K562 treated with DMSO at 1 percent for 24 hours (cell line): ENCODE data around the gene SPTSSB. TPM values are rescaled to one million over a fixed set of nuclear protein-coding genes. Genes with fewer than 3 reads are reported as not detected.

ENCODE experiments used
- total RNA-seq: library from RNA; unstranded; fragments of 300-600 nt; gene quantifications from 2 replicates; pipeline ENCODE4 v1.2.3, GENCODE V29; 2022; ENCODE audit warnings: low read depth; ENCODE audit not compliant: insufficient read depth

The SPTSSB gene, protein sequence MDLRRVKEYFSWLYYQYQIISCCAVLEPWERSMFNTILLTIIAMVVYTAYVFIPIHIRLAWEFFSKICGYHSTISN
- not detected in 2 replicates for total RNA-seq

DNA sequence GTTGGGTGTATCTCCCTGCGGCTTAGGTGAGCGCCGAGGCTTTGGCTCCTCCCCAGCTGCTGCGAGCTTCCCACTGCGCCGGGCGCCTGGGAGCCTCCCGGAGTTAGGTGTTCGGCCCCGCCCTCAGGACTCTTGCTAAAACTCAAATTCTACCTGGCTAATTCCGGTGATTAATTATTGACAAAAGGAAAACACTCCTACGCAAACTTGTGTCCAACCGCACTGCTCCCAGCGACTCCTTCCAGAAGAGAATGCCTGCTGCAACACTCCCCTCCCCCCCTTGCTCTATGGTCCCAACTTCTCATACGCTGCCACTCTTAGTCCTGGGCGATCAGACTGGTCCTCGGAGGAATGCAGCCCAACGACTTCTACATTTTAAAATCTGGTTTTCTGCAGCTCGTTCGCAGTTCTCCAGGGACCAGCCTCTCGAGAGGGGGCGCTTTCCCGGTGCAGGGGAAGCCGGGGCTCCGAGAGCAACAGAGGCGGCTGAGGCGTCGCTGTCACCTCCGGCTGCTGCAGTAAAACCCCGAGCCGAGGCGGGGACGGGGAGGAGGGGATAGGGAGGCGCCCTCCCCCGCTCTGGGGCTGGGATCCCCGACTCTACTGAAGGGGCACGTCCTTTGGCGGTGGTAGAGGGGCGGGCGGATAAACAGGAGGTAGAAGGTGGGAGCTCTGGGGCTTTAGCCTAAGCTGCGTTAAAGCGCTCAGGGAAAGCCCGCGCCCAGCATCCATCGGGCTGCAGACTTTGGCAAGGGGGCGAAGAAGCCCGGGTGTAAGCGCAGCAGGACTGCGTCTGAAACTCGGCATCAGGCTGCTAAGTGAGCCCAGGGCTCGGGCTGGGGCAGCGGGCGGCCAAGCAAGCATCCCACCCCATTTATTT, at the start of gene SPTSSB:
Gene SPTSSB, minus strand, starts transcription at position 77 of the 880 bp plus-strand sequence. CDS start 25,194 bp downstream, outside the sequence.

Other genes with a start within 250 kb of the SPTSSB start
- 38.5 and 45.4 TPM in 2 replicates for gene NMD3, start 150.2 kb downstream of the SPTSSB start, total RNA-seq
- gene OTOL1, start 125.3 kb upstream of the SPTSSB start, total RNA-seq: not detected in 2 replicates